H9 (cell line): ENCODE data around the gene SPR. TPM values are rescaled to one million over a fixed set of nuclear protein-coding genes. Genes with fewer than 3 reads are reported as not detected.
A peak's percentile ranks its signal among the peaks of the same experiment; 100 is the strongest.

Source experiments
- DNase-seq: peaks from one replicate; pipeline ENCODE4 v3.0.0-alpha.2; 2017
- H2AFZ ChIP-seq: one replicate; pipeline ENCODE4 v1.6.1; 2013; ENCODE audit warnings: mild to moderate bottlenecking, low read length, control low read depth, moderate library complexity
- H2AK5ac ChIP-seq: 2 replicates; pipeline ENCODE4 v1.6.1; 2013; ENCODE audit warnings: low read length, control low read depth, mixed read lengths; ENCODE audit not compliant: insufficient read length
- H2BK120ac ChIP-seq: one replicate; pipeline ENCODE4 v1.6.1; 2013; ENCODE audit warnings: low read depth, mild to moderate bottlenecking, low read length, control low read depth, inconsistent platforms; ENCODE audit not compliant: poor library complexity, severe bottlenecking
- H2BK12ac ChIP-seq: 2 replicates; pipeline ENCODE4 v1.6.1; 2013; ENCODE audit warnings: low read length, control low read depth, mixed read lengths, low read depth; ENCODE audit not compliant: insufficient read length
- H2BK15ac ChIP-seq: 2 replicates; pipeline ENCODE4 v1.6.1; 2013; ENCODE audit warnings: low read depth, low read length, control low read depth
- H2BK20ac ChIP-seq: one replicate; pipeline ENCODE4 v1.6.1; 2013; ENCODE audit warnings: low read depth, mild to moderate bottlenecking, low read length, control low read depth, inconsistent platforms; ENCODE audit not compliant: poor library complexity, severe bottlenecking
- H2BK5ac ChIP-seq: 2 replicates; pipeline ENCODE4 v1.6.1; 2013; ENCODE audit warnings: low read length, control low read depth, mixed read lengths; ENCODE audit not compliant: insufficient read length
- H3K14ac ChIP-seq: 2 replicates; pipeline ENCODE4 v1.6.1; 2013; ENCODE audit warnings: low read length, control low read depth; ENCODE audit not compliant: insufficient read depth
- H3K18ac ChIP-seq: 2 replicates; pipeline ENCODE4 v1.6.1; 2013; ENCODE audit warnings: low read depth, mild to moderate bottlenecking, mixed read lengths, low read length, control low read depth; ENCODE audit not compliant: insufficient read length
- H3K23ac ChIP-seq: 2 replicates; pipeline ENCODE4 v1.6.1; 2013; ENCODE audit warnings: low read length, control low read depth, mixed read lengths, low read depth; ENCODE audit not compliant: insufficient read length
- H3K23me2 ChIP-seq: 2 replicates; pipeline ENCODE4 v1.6.1; 2013; ENCODE audit warnings: low read depth, mild to moderate bottlenecking, mixed read lengths, low read length, control low read depth; ENCODE audit not compliant: insufficient read length, poor library complexity, severe bottlenecking
- H3K27ac ChIP-seq: 2 replicates; pipeline ENCODE4 v1.5.1; 2013; ENCODE audit warnings: low read length, control low read depth, mixed read lengths, low read depth; ENCODE audit not compliant: insufficient read length
- H3K27me3 ChIP-seq: 2 replicates; pipeline ENCODE4 v1.6.1; 2013; ENCODE audit warnings: low read length, control low read depth, inconsistent platforms; ENCODE audit not compliant: insufficient read depth
- H3K4ac ChIP-seq: 2 replicates; pipeline ENCODE4 v1.6.1; 2013; ENCODE audit warnings: low read depth, mild to moderate bottlenecking, control low read depth, inconsistent platforms, low read length, moderate library complexity
- H3K4me1 ChIP-seq: 2 replicates; pipeline ENCODE4 v1.6.1; 2013; ENCODE audit warnings: low read length, control low read depth, inconsistent platforms; ENCODE audit not compliant: insufficient read depth
- H3K4me2 ChIP-seq: 2 replicates; pipeline ENCODE4 v1.6.1; 2013; ENCODE audit warnings: low read length, control low read depth, mixed read lengths; ENCODE audit not compliant: insufficient read length, insufficient read depth
- H3K56ac ChIP-seq: 2 replicates; pipeline ENCODE4 v1.6.1; 2013; ENCODE audit warnings: low read depth, mild to moderate bottlenecking, mixed read lengths, low read length, control low read depth; ENCODE audit not compliant: insufficient read length
- H3K79me1 ChIP-seq: 2 replicates; pipeline ENCODE4 v1.6.1; 2013; ENCODE audit warnings: low read depth, mild to moderate bottlenecking, moderate library complexity, low read length, control low read depth, inconsistent platforms; ENCODE audit not compliant: insufficient read depth, poor library complexity, severe bottlenecking
- H3K79me2 ChIP-seq: 2 replicates; pipeline ENCODE4 v1.6.1; 2013; ENCODE audit warnings: low read length, control low read depth, inconsistent platforms; ENCODE audit not compliant: insufficient read depth
- H3K9ac ChIP-seq: 2 replicates; pipeline ENCODE4 v1.6.1; 2013; ENCODE audit warnings: low read length, control low read depth, mixed read lengths; ENCODE audit not compliant: insufficient read length; ENCODE audit errors: extremely low read depth
- H3K9me3 ChIP-seq: one replicate; pipeline ENCODE4 v1.6.1; 2013; ENCODE audit warnings: low read depth, low read length, inconsistent platforms; ENCODE audit not compliant: control insufficient read depth
- H3T11ph ChIP-seq: one replicate; pipeline ENCODE4 v1.6.1; 2013; ENCODE audit warnings: mild to moderate bottlenecking, low read length, control low read depth, inconsistent platforms
- H4K20me1 ChIP-seq: one replicate; pipeline ENCODE4 v1.6.1; 2013; ENCODE audit not compliant: control insufficient read depth, insufficient read length, insufficient read depth
- H4K5ac ChIP-seq: 2 replicates; pipeline ENCODE4 v1.6.1; 2013; ENCODE audit warnings: low read depth, mild to moderate bottlenecking, mixed read lengths, low read length, control low read depth; ENCODE audit not compliant: insufficient read length
- H4K8ac ChIP-seq: replicated peaks from 2 replicates; pipeline ENCODE4 v1.6.1; 2013; ENCODE audit warnings: low read length, control low read depth, mixed read lengths, low read depth; ENCODE audit not compliant: insufficient read length
- H4K91ac ChIP-seq: 2 replicates; pipeline ENCODE4 v1.6.1; 2013; ENCODE audit warnings: low read depth, mild to moderate bottlenecking, moderate library complexity, mixed read lengths, low read length, control low read depth; ENCODE audit not compliant: insufficient read length
- H3K27ac Mint-ChIP-seq, 3 experiments: 2 replicates in 2 of 3; 3 replicates in 1 of 3; pipeline ENCODE4 v1.8.0; 2020 to 2021; ENCODE audit warnings: mixed read lengths in 3 of 3, mild to moderate bottlenecking in 1 of 3, moderate library complexity in 1 of 3
- H3K27me3 Mint-ChIP-seq: 2 replicates; pipeline ENCODE4 v1.8.0; 2021; ENCODE audit warnings: low read depth, mild to moderate bottlenecking, moderate library complexity, mixed read lengths
- H3K36me3 Mint-ChIP-seq, 3 experiments: 2 replicates in 2 of 3; 3 replicates in 1 of 3; pipeline ENCODE4 v1.8.0; 2020 to 2021; ENCODE audit warnings: low read depth in 3 of 3, mixed read lengths in 3 of 3; ENCODE audit not compliant: insufficient read depth in 1 of 3
- H3K4me1 Mint-ChIP-seq, 2 experiments: 2 replicates each; pipeline ENCODE4 v1.8.0; 2020; ENCODE audit warnings: mixed read lengths in 2 of 2
- H3K4me3 Mint-ChIP-seq, 2 experiments: 2 replicates in 1 of 2; 3 replicates in 1 of 2; pipeline ENCODE4 v1.8.0; 2020 to 2021; ENCODE audit warnings: mild to moderate bottlenecking in 2 of 2, mixed read lengths in 2 of 2, moderate library complexity in 1 of 2
- H3K9me3 Mint-ChIP-seq, 2 experiments: 2 replicates in 1 of 2; 3 replicates in 1 of 2; pipeline ENCODE4 v1.8.0; 2020; ENCODE audit warnings: mild to moderate bottlenecking in 2 of 2, mixed read lengths in 2 of 2, moderate library complexity in 1 of 2
- WGBS: extraction: QIAGEN DNeasy Blood & Tissue Kit; methylation state at CpG from one replicate; pipeline ENCODE4 v1.1.7; 2013; ENCODE audit warnings: missing lambda C conversion rate, low lambda C conversion rate, mixed read lengths; ENCODE audit not compliant: insufficient read length; ENCODE audit errors: extremely low coverage; 5-methylcytosine and 5-hydroxymethylcytosine counted together
- long read RNA-seq: library from polyadenylated mRNA; unstranded; transcript quantifications from one replicate; pipeline ENCODE4 v2.0.0, GENCODE V29; 2020
- total RNA-seq: library from RNA; stranded (reverse); gene quantifications from 2 replicates; pipeline ENCODE4 v1.2.1, GENCODE V29; 2021
- TF ChIP-seq, protein P1 (sequence below): fragments of 200-600 bp; sonication (generic); conservative IDR thresholded peaks from 3 replicates; pipeline ENCODE4 v1.8.0; 2021; ENCODE audit warnings: antibody characterized with exemption, mild to moderate bottlenecking

The SPR gene
- 7.3 and 7.6 TPM in 2 replicates for total RNA-seq
- long read RNA-seq, transcript SPR-201 (3 exons, 1,480 nt): major isoform, 35 of 55 reads
- long read RNA-seq, partial matches to known transcripts: 16 of 55 reads
- long read RNA-seq, other reads (novel, unspliced or antisense): 1 of 55 reads

DNA sequence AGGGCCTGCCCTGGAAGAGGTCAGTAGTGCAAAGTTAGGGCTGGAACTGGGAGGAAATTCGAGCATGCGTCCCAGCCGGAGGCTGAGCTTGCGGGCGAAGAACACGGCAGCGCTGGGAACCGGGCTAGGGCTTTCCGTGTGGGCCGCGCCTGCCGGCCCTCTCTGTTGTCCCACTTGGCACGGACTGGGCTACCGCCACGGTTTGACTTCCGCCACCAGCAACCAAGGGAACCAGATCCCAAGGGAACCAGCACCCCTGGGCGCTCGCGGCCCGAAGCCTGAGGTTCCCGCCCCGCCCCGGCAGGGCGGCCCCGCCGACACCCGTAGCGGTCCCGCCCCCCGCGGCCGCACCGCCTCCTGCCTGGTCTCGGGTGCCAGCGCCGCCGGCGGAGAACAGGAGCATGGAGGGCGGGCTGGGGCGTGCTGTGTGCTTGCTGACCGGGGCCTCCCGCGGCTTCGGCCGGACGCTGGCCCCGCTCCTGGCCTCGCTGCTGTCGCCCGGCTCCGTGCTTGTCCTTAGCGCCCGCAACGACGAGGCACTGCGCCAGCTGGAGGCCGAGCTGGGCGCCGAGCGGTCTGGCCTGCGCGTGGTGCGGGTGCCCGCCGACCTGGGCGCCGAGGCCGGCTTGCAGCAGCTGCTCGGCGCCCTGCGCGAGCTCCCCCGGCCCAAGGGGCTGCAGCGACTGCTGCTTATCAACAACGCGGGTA is at the start of gene SPR:
TSS of gene SPR (plus strand) at position 377 of the 708 bp plus-strand sequence. CDS start at position 402, 25 bp downstream.
- H3K36me3 Mint-ChIP-seq: no peaks in the 10 kb centered on the region; a peak in 3 of 7 replicates
- WGBS: no CpG with 5 or more reads among the region's 76 CpGs
- Histone ChIP-seq H3K9me3 (no peaks in the 10 kb centered on the region), H4K8ac (no peak within 1 kb of the TSS), H3K4me1 (peaks cover 7% of the 10 kb centered on the region; the same call in 1 of the 2 replicates), H4K5ac (no peak within 1 kb of the TSS), H3K9ac (no peak within 1 kb of the TSS), H2AK5ac (no peak within 1 kb of the TSS), H2AFZ (no peak within 1 kb of the TSS), H3K23ac (no peak within 1 kb of the TSS), H3K4ac (no peak within 1 kb of the TSS), H3K14ac (no peak within 1 kb of the TSS), H2BK15ac (no peak within 1 kb of the TSS), H2BK5ac (no peak within 1 kb of the TSS), H3K4me2 (peak within 1 kb of the TSS; percentile 55), H4K91ac (no peak within 1 kb of the TSS), H3K79me2 (no peaks in the 10 kb centered on the region), H3K27ac (no peak within 1 kb of the TSS), H3K18ac (no peak within 1 kb of the TSS), H3K56ac (no peak within 1 kb of the TSS), H2BK20ac (no peak within 1 kb of the TSS), H3K27me3 (peaks cover 3% of the 10 kb centered on the region; the same call in 1 of the 2 replicates), H4K20me1 (no peaks in the 10 kb centered on the region), H2BK120ac (no peak within 1 kb of the TSS), H2BK12ac (no peak within 1 kb of the TSS), H3T11ph (no peak within 1 kb of the TSS), H3K79me1 (no peaks in the 10 kb centered on the region), H3K23me2 (peaks cover 5% of the 10 kb centered on the region)
- peak; percentile 71 for DNase-seq
- H3K27me3 Mint-ChIP-seq: peaks cover 84% of the 10 kb centered on the region
- H3K27ac Mint-ChIP-seq: no peak within 1 kb of the TSS
- H3K9me3 Mint-ChIP-seq: no peaks in the 10 kb centered on the region; a peak in 1 of 5 replicates
- peaks cover 8 to 11% of the 10 kb centered on the region in 2 experiments for H3K4me1 Mint-ChIP-seq
- H3K4me3 Mint-ChIP-seq: peak within 1 kb of the TSS; percentile 69 to 81
- TF ChIP-seq, protein P1, sequence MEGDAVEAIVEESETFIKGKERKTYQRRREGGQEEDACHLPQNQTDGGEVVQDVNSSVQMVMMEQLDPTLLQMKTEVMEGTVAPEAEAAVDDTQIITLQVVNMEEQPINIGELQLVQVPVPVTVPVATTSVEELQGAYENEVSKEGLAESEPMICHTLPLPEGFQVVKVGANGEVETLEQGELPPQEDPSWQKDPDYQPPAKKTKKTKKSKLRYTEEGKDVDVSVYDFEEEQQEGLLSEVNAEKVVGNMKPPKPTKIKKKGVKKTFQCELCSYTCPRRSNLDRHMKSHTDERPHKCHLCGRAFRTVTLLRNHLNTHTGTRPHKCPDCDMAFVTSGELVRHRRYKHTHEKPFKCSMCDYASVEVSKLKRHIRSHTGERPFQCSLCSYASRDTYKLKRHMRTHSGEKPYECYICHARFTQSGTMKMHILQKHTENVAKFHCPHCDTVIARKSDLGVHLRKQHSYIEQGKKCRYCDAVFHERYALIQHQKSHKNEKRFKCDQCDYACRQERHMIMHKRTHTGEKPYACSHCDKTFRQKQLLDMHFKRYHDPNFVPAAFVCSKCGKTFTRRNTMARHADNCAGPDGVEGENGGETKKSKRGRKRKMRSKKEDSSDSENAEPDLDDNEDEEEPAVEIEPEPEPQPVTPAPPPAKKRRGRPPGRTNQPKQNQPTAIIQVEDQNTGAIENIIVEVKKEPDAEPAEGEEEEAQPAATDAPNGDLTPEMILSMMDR: no peak
